ENCODE measurements around the gene HSPA12A.

Gene HSPA12A

DNA sequence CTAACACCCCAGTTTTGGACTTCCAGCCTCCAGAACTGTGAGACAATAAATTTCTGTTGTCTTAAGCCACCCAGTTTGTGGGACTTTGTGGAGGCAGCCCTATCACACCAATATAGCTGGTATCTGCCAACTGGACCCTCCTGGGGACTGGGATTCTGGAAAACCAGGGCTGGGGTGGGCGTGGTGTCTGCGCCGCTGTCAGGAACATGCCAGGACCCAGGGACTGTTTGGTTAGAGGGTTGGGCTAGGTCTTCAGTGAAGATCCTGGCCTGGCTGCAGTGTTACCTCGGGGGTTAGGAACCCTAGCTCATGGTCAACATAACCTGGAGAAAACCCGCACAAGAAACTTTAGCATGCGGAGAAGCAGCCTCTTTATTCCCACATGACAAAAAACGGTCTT is 79.0 kb downstream of the HSPA12A start:
- no peak for DNase-seq

DNA sequence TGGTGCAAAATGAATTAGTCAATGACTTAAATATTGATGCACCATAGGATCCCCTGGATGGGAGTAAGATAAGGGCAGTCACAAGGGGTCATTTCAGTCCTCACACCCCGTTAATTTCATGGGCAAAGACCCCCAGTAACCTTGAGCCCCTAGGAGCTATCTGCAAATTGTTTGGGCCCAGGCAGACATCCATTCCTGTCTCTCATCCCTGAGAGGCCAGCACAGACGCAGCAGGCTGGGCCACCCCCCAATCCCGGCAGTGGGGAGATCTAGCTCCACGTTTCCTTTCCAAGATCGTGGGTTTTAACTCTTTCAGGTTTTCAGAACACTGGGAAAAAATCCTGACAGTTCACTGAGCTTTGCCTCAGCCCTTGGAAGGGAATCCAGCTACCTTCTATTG is 81.5 kb downstream of the HSPA12A start:
- DNase-seq, result no peak

- no peak for DNase-seq
Observed at GRCh38 chr10:116659049-116659670, 83.2 kb downstream of the HSPA12A start.

DNA sequence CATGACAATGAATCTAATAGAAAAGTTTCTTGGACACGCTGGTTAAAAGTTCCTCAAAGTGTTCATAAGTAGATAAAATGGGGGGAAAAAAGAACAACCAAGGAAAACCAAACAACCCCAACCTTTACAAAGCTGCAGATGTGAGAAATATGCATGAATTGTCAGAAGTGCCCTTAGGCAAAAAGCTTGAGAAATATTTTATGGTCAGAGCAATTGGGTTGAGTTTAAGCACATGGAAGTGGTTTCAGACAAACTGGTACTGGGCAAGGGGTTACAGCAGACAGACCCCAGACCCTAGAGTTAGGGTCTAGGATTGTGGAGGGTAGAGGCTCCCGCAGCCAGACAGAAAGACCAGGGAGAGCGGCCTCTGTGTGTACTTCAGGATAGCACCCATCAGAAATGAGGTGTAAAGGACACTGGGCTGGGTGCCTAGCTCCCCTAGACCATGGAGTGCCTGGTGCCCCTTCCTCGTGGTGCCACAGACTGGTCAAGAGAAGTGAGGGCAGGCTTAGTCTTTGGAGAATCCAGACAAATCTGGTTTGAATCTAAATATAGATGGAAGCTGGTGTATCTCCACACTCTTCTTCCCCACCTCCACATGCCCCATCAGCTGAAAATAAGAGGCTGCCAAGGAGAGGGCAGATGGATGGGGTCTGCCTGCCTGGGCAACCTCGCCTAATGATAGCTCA is 84.4 kb downstream of the HSPA12A start:
- no peak for DNase-seq

DNA sequence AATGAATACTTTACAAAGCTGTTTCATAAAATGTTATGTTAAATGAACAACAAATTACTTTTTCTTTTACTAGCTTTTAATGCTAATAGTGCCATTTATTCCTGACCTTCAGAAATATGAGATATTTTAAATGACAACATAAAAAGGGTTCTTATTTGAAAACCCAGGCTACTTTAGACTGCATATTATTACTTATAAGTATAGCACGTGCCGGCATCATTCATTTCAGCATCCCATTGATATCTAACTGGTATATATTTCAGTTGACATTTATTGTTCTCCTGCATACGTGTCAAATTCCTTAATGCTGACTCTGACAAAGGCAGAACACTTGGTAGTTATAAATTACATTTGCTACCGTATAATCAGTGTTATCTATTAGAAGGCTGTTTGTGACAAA is 86.3 kb downstream of the HSPA12A start:
- no peak for DNase-seq

DNA sequence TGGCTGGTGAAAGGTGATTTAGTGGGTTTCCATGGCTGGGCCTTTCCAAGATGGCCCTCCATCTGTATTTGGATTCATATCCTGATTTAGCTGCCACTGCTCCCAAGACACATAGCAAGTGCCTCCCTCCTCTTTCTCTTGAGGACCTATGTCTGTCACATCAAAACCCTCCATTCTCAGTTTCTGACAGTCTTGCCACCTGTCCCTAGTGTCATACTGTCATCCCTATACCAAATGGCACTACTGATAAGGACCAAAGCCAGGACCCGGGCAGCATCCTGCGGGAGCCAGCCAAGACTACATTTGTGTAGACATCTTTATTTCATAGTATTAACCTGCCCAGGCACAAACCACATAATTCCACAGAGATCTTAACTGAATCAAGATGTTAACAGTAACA is 86.8 kb downstream of the HSPA12A start:
- DNase-seq, result no peak

DNA sequence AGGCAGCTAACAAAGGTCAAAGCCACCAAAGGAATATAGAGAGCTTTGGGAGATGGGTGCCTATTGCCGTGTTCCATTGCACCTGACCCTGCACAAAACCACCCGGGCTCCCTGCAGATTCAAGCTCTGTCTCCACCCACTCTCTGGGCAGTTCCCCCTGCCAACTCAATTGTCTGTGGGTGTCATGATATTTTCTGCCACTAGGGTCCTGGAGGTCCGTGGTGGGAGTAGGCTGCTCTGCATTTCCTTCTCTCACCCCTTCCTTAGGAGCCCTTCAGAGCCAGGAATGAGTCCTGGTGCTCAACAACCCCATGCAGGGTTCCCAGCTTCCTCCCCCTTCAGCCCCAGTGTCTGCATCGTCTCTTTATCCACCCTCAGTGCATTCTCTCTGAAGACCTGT is 87.5 kb downstream of the HSPA12A start:
- DNase-seq, result peak; percentile 19

GRCh38 chr10:116653885-116654284 is 88.5 kb downstream of the HSPA12A start:
- no peak for DNase-seq

DNA sequence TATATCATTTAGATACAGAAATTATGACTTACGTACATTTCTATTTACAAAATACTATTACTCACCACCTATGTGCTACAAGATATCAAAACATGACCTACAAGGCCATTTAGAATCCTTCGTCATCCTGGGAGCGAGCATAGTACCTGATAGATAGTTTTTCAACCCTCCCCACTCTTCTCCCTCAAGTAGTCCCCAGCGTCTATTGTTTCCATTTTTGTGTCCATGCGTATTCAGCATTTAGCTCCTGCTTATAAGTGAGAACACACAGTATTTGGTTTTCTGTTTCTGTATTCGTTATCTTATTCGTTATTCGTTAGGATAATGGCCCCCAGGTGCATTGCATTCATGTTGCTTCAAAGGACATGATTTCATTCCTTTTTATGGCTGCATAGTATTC is 93.5 kb downstream of the HSPA12A start:
- DNase-seq, result no peak

- DNase-seq, result no peak
Observed at GRCh38 chr10:116646502-116646901, 95.9 kb downstream of the HSPA12A start.

DNA sequence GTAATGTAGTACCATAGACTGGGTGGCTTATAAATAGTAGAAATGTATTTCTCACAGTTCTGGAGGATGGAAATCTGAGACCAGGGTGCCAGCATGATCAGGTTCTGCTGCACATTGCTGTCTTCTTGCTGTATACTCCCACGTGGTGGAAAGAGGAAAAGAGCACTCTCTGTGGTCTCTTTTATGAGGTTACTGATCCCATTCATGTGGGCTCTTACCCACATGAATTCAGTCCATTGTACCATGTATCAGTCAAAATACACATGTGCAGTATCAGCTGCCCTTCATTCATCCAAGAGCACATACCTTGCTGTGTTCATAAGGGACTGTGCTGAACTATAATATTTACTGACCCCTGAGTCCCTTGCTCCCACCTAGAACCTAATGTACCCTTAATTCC is 104.5 kb downstream of the HSPA12A start:
- no peak for DNase-seq

DNA sequence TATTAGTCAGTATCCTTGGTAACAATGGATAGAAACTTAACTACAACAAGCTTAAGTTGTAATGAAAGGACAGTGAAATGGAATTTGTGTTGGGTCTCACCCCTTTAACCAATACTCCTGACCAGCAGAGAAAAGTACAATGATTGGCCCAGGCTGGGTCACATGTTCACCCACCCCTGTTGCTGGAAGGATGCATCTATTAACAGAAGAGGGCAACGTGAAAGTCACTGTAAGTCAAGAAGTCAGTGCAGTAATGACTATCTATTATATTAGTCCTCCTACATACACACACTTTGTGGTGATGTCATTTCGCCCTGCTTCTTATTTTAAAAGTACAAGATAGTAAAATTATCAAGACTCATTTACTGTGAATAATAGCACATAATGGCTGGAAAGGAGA is 105.4 kb downstream of the HSPA12A start:
- no peak for DNase-seq

- DNase-seq, result no peak
Observed at GRCh38 chr10:116636385-116636784, 106.0 kb downstream of the HSPA12A start.

GRCh38 chr10:116634126-116634975 is 108.0 kb downstream of the HSPA12A start:
- no peak for DNase-seq

DNA sequence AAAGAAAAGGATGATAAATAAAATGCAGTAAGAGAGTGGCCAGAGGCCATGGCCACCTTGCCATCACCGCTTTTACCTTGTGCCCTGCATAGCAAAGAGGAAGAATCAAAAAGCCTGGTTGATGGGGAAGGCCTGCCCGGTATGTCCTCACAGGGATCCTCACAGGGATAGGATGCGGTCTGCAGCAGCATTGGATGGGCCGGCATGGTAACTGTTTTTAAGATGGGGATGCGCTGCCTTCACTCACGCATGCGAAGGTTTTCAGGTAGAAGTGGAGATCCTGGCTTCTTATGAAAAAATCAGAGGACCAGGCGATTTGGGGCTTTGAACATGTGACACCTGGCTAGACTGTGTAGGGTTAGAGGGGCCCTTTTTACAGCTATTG is 109.2 kb downstream of the HSPA12A start:
- DNase-seq, result no peak

DNA sequence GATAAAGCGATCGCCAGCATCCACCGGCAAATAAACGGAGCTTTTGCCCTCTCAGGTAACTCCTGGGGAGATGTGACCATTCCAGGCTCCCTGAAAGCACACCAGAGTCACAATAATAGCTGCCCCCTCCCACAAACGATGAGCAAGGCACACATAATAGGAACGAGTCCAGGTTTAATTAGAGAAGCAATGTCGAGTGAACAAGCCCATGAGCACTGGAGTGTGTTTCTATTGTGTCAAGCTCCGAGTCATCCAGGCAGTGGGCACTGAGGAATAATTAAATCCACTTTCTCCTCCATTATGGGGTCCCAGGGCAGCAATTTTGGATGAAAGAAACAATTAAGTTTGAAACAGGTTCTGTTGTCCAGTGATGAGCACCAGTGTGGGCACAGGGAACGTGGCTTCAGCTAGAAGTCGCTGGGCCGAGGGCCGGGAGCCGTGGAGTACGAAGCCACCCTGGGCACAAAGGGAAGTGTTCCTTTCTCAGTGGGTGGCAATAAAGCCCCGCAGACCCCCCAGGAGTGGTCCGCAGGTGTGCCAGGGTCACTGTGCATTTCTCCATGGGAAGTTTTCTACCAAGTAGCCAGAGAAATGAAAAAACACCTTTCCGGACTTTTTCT is 109.7 kb downstream of the HSPA12A start:
- DNase-seq, result no peak

DNA sequence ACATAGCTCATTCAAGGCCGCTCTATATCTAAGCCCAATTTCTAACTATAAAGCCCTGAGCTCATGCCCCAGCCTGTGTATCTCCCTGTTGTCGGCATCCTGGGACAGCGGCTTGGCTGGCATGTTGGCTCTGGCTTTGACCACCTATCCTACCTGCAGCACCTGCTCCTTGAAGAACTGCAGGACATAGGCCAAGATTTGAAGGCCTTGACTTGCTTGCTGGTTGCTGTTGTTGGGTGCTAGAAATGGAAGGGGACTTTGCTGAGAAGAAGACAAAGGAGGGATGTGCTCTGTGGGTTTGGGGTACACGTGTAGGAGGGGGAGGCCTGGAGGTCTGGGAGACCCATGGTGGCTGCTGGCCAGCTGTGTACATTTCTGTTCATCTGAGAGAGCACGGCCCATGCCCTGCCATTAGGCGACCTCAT is 110.5 kb downstream of the HSPA12A start:
- DNase-seq, result no peak

GRCh38 chr10:116630020-116630419 is 112.3 kb downstream of the HSPA12A start:
- DNase-seq, result no peak

GRCh38 chr10:116629340-116629739 is 113.0 kb downstream of the HSPA12A start:
- DNase-seq, result no peak

DNA sequence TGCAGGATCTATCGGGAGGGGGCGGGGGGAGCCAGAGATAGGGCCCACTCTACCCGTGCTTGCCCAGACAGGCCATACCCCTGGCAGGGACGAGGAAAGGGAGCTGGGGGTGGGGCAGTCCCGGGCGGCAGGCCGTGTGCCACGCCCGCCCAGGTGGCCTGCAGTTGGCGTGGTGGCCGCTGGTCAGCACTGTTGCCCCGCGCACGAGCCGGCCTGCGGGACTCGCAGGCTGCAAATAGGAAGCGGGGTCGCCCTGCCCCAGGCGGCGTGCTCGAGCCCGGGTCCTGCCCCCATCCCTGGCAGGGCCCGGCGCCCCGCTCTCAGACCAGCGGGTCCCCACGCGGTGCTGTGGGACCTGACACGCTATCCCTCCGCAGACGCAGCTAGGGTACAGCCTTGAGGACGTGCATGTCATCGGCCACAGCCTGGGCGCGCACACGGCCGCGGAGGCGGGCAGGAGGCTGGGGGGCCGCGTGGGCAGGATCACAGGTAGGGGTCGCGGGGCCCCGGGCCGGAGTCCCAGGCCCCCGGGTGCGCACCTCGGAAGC is 114.9 kb downstream of the HSPA12A start:
- no peak for DNase-seq

DNA sequence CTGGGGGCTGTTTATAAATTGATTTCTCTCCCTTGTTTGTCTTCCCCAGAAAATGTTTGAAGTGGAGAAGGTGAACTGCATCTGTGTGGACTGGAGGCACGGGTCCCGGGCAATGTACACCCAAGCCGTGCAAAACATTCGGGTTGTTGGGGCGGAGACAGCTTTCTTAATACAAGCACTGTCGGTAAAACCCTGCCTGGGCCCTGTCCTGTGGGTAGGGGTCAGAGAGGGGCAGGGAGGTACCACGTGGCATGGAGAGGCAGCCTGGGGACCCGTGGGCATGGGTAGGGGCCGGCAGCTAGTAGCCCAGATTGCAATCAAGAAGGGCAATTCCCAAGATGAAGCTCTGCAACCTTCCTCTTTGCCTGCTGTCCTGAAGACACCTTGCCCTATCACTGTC is 115.6 kb downstream of the HSPA12A start:
- no peak for DNase-seq

DNA sequence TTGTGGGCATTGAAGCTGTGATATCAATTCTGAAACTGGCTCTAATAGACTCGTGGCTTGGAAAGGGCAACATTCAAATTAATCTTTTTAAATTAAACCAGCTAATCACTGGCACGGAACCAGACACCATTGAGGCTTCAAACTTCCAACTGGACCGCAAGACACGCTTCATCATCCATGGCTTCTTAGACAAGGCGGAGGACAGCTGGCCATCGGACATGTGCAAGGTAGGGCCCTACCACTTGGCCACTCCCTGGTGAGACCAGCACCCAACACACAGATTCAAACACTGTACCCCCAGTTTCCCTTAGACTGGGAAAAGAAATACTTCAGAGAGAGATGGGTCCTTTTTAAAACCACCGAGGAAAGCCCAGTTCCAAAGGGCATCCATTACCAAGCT is 116.5 kb downstream of the HSPA12A start:
- no peak for DNase-seq

GRCh38 chr10:116621934-116622655 is 120.3 kb downstream of the HSPA12A start:
- no peak for DNase-seq

Measured in hematopoietic multipotent progenitor cell treated with erythropoietin and hydrocortisone succinate and interleukin-3 and kit ligand, for 8 days (in vitro differentiated cells).